Transverse colon (tissue), 4 donors: ENCODE measurements around the gene COPZ1. TPM values are rescaled to one million over a fixed set of nuclear protein-coding genes. Genes with fewer than 3 reads are reported as not detected.

Experiments
- DNase-seq: peaks from one replicate; pipeline ENCODE4 v3.0.0-alpha.2; 2019
- H3K27ac ChIP-seq, 4 donors: fragments of 200-600 bp; sonication (generic); 2 replicates each; pipeline ENCODE4 v1.5.1; 2016 to 2018; ENCODE audit warnings: inconsistent platforms in 4 of 4
- H3K27me3 ChIP-seq: fragments of 200-600 bp; sonication (generic); 2 replicates; pipeline ENCODE4 v1.5.1; 2017; ENCODE audit warnings: inconsistent platforms
- H3K36me3 ChIP-seq, 4 donors: fragments of 200-600 bp; sonication (generic); 2 replicates each; pipeline ENCODE4 v1.5.1; 2017 to 2019; ENCODE audit warnings: inconsistent platforms in 4 of 4
- H3K4me1 ChIP-seq, 4 donors: fragments of 200-600 bp; sonication (generic); 2 replicates each; pipeline ENCODE4 v1.5.1; 2017 to 2020; ENCODE audit warnings: inconsistent platforms in 4 of 4
- H3K4me3 ChIP-seq, 4 donors: fragments of 200-600 bp; sonication (generic); 1 replicate in 1 of 4; 2 replicates in 3 of 4; pipeline versions ENCODE4 v1.5.1 to v1.6.1; 2017 to 2019; ENCODE audit warnings: inconsistent platforms in 4 of 4
- H3K9me3 ChIP-seq, 2 donors: fragments of 200-600 bp; sonication (generic); 2 replicates each; pipeline ENCODE4 v1.5.1; 2017 to 2019; ENCODE audit warnings: inconsistent platforms in 2 of 2
- CTCF ChIP-seq, 5 experiments: fragments of 200-600 bp in 3 of 5; fragments of 450-650 bp in 2 of 5; sonication (generic) in 3 of 5; IDR thresholded peaks; 1 replicate in 2 of 5; 2 replicates in 3 of 5; pipeline ENCODE4 v1.5.1; 2016 to 2017; ENCODE audit warnings: antibody characterized with exemption in 5 of 5, inconsistent platforms in 3 of 5, mild to moderate bottlenecking in 2 of 5, moderate library complexity in 1 of 5
- EP300 ChIP-seq: sonication (generic); formaldehyde crosslinking; IDR thresholded peaks from one replicate; pipeline ENCODE4 v1.6.1; 2017; ENCODE audit warnings: antibody characterized with exemption, low read depth
- POLR2A ChIP-seq: fragments of 450-650 bp; IDR thresholded peaks from one replicate; pipeline ENCODE4 v1.6.1; 2016; ENCODE audit warnings: antibody characterized with exemption, mild to moderate bottlenecking, moderate library complexity
- POLR2AphosphoS5 ChIP-seq, 3 donors: sonication (generic); formaldehyde crosslinking; IDR thresholded peaks; one replicate each; pipeline ENCODE4 v1.6.1; 2016; ENCODE audit warnings: antibody characterized with exemption in 3 of 3
- WGBS, 2 donors: methylation state at CpG; one replicate each; pipeline ENCODE4 v1.1.5; 2018; ENCODE audit warnings: low coverage in 1 of 2; 5-methylcytosine and 5-hydroxymethylcytosine counted together
- in situ Hi-C, 4 donors: fragments of 200-750 bp; cut with MboI; loops; one replicate each; pipeline versions ENCODE4 v1.15.0 to v1.15.1; 2017; ENCODE audit warnings: low sequenced_read_pairs in 3 of 4, low pct_ligation_motif_present in 1 of 4, low pct_unique_long_range_greater_than_20kb in 1 of 4
- intact Hi-C: fragments of 100-400 bp; cut with DNase I; formaldehyde crosslinking; loops from one replicate; pipeline ENCODE4 v1.15.1; 2023; ENCODE audit warnings: low total_unique reads
- total RNA-seq, 4 donors: library from RNA; depleted of rRNA; stranded (reverse); fragments of >200 nt; gene quantifications; one replicate each; pipeline ENCODE4 v1.1.0, GENCODE V29; 2016

COPZ1 gene
- total RNA-seq, 4 donors from 2014 or later = 25.8 to 79.6 (median 63.6) TPM

GRCh38 chr12:54349036-54349435 lies 24.1 kb downstream of the COPZ1 start:
- WGBS, 2 donors = 82 to 91% methylated on average over 4 of the region's 4 CpGs
- DNase-seq = no peak
- TF ChIP-seq EP300 (no peak), POLR2A (no peak), POLR2AphosphoS5 (IDR thresholded peaks at IDR 0.05) (no peak), CTCF (IDR thresholded peaks at IDR 0.05) (no peak)
- intact Hi-C loops = no loop called here
- H3K27ac ChIP-seq = no peak overlapping the region
- in situ Hi-C loops = no loop called here
- H3K36me3 ChIP-seq = peaks cover 0 to 68% (median 30%) of the 10 kb centered on the region in 4 donors
- no peaks in the 10 kb centered on the region for H3K9me3 ChIP-seq
- no peak overlapping the region for H3K4me3 ChIP-seq
- H3K27me3 ChIP-seq = no peaks in the 10 kb centered on the region
- peaks cover 10 to 28% (median 14%) of the 10 kb centered on the region in 4 donors for H3K4me1 ChIP-seq

GRCh38 chr12:54349679-54350078 lies 24.7 kb downstream of the COPZ1 start:
- no peak for TF ChIP-seq CTCF (IDR thresholded peaks at IDR 0.05)
- TF ChIP-seq POLR2AphosphoS5 (IDR thresholded peaks at IDR 0.05) = no peak
- TF ChIP-seq POLR2A = no peak
- no peak for TF ChIP-seq EP300
- in situ Hi-C loops (no loop called here), intact Hi-C loops (no loop called here)
- H3K4me1 ChIP-seq = peaks cover 10 to 28% (median 14%) of the 10 kb centered on the region in 4 donors
- H3K36me3 ChIP-seq = peaks cover 0 to 61% (median 27%) of the 10 kb centered on the region in 4 donors
- H3K9me3 ChIP-seq = no peaks in the 10 kb centered on the region
- no peak overlapping the region for H3K4me3 ChIP-seq
- H3K27me3 ChIP-seq = no peaks in the 10 kb centered on the region
- no peak overlapping the region for H3K27ac ChIP-seq
- no peak for DNase-seq

- H3K9me3 ChIP-seq = no peaks in the 10 kb centered on the region
- in situ Hi-C loops (no loop called here), intact Hi-C loops (no loop called here)
- WGBS, 2 donors = 48 to 85% methylated on average over 3 of the region's 3 CpGs
- H3K36me3 ChIP-seq = peaks cover 0 to 51% (median 21%) of the 10 kb centered on the region in 4 donors
- H3K4me1 ChIP-seq = peaks cover 10 to 28% (median 14%) of the 10 kb centered on the region in 4 donors
- peak overlapping the region in 3 of 4 donors; percentile 72 to 86 (median 76) for H3K27ac ChIP-seq
- DNase-seq = no peak
- TF ChIP-seq POLR2A (no peak), EP300 (no peak), POLR2AphosphoS5 (IDR thresholded peaks at IDR 0.05) (no peak), CTCF (IDR thresholded peaks at IDR 0.05) (no peak)
- no peaks in the 10 kb centered on the region for H3K27me3 ChIP-seq
- H3K4me3 ChIP-seq = no peak overlapping the region
Observed at GRCh38 chr12:54350743-54351142, 25.8 kb downstream of the COPZ1 start.

GRCh38 chr12:54351341-54351740 lies 26.4 kb downstream of the COPZ1 start:
- Histone ChIP-seq H3K4me1 (peaks cover 10 to 29% (median 14%) of the 10 kb centered on the region in 4 donors), H3K9me3 (no peaks in the 10 kb centered on the region), H3K4me3 (no peak overlapping the region), H3K27me3 (no peaks in the 10 kb centered on the region), H3K27ac (peak overlapping the region in 3 of 4 donors; percentile 72 to 86 (median 76)), H3K36me3 (peaks cover 0 to 45% (median 20%) of the 10 kb centered on the region in 4 donors)
- 78 to 80% methylated on average over 3 to 4 of the region's 4 CpGs for WGBS, 2 donors
- intact Hi-C loops (no loop called here), in situ Hi-C loops (no loop called here)
- DNase-seq = no peak
- no peak for TF ChIP-seq CTCF (IDR thresholded peaks at IDR 0.05)
- TF ChIP-seq EP300 = no peak
- no peak for TF ChIP-seq POLR2AphosphoS5 (IDR thresholded peaks at IDR 0.05)
- TF ChIP-seq POLR2A = no peak
